ENCODE data around the gene PABPC1L. TPM values are rescaled to one million over a fixed set of nuclear protein-coding genes. Genes with fewer than 3 reads are reported as not detected.

PABPC1L gene
- total and polyA plus RNA-seq, 2 of the 13 experiments (the other 11 are each of a cell fraction or from before 2014, with no cell fraction given): 30.8 to 252 TPM

GRCh38 chr20:44960103-44960852 is 50.4 kb downstream of the PABPC1L start, which contains the start of gene TOMM34 (continued):
- TF ChIP-seq TAF15 (IDR thresholded peaks at IDR 0.05; ENCODE audit: low read depth, low read length, poor library complexity, severe bottlenecking): peak; percentile 99
- TF ChIP-seq ZBTB2 (CRISPR knock-in tag; IDR thresholded peaks at IDR 0.05; ENCODE audit: low read depth): peak; percentile 89
- peak; percentile 91 for TF ChIP-seq ZSCAN31 (CRISPR knock-in tag; IDR thresholded peaks at IDR 0.05; ENCODE audit: low read depth)
- TF ChIP-seq, protein P1, sequence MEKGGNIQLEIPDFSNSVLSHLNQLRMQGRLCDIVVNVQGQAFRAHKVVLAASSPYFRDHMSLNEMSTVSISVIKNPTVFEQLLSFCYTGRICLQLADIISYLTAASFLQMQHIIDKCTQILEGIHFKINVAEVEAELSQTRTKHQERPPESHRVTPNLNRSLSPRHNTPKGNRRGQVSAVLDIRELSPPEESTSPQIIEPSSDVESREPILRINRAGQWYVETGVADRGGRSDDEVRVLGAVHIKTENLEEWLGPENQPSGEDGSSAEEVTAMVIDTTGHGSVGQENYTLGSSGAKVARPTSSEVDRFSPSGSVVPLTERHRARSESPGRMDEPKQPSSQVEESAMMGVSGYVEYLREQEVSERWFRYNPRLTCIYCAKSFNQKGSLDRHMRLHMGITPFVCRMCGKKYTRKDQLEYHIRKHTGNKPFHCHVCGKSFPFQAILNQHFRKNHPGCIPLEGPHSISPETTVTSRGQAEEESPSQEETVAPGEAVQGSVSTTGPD (CRISPR knock-in tag; IDR thresholded peaks at IDR 0.05): peak; percentile 79; the same call in 1 of the 2 replicates
- no peak for TF ChIP-seq CERS6 (CRISPR knock-in tag; IDR thresholded peaks at IDR 0.05)
- TF ChIP-seq, protein P2, sequence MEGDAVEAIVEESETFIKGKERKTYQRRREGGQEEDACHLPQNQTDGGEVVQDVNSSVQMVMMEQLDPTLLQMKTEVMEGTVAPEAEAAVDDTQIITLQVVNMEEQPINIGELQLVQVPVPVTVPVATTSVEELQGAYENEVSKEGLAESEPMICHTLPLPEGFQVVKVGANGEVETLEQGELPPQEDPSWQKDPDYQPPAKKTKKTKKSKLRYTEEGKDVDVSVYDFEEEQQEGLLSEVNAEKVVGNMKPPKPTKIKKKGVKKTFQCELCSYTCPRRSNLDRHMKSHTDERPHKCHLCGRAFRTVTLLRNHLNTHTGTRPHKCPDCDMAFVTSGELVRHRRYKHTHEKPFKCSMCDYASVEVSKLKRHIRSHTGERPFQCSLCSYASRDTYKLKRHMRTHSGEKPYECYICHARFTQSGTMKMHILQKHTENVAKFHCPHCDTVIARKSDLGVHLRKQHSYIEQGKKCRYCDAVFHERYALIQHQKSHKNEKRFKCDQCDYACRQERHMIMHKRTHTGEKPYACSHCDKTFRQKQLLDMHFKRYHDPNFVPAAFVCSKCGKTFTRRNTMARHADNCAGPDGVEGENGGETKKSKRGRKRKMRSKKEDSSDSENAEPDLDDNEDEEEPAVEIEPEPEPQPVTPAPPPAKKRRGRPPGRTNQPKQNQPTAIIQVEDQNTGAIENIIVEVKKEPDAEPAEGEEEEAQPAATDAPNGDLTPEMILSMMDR (CRISPR knock-in tag; IDR thresholded peaks at IDR 0.05): peak; percentile 53
- TF ChIP-seq ERF (CRISPR knock-in tag; IDR thresholded peaks at IDR 0.05): peak; percentile 97
- TF ChIP-seq RBM22 (optimal IDR thresholded peaks at IDR 0.05; ENCODE audit: low read length): no peak
- peak; percentile 86 for TF ChIP-seq ELF3 (CRISPR knock-in tag; IDR thresholded peaks at IDR 0.05)
- peak; percentile 89; the same call in 1 of the 2 replicates for TF ChIP-seq ZNF720 (CRISPR knock-in tag; IDR thresholded peaks at IDR 0.05)
- peak; percentile 83; the same call in 1 of the 2 replicates for TF ChIP-seq ZNF224 (CRISPR knock-in tag; IDR thresholded peaks at IDR 0.05)
- peak; percentile 92; the same call in 1 of the 2 replicates for TF ChIP-seq ZBTB34 (CRISPR knock-in tag; IDR thresholded peaks at IDR 0.05)
- no peak for TF ChIP-seq NR2F2 (IDR thresholded peaks at IDR 0.05; ENCODE audit: borderline replicate concordance, low read depth)
- peak; percentile 94 for TF ChIP-seq ZNF678 (CRISPR knock-in tag; IDR thresholded peaks at IDR 0.05)
- 0 out of 2 replicates have a peak, but pooled peaks have one; percentile 38 for TF ChIP-seq U2AF2 (IDR thresholded peaks at IDR 0.05; ENCODE audit: low read depth, low read length)
- TF ChIP-seq ZNF296 (CRISPR knock-in tag; conservative IDR thresholded peaks at IDR 0.05): 0 out of 2 replicates have a peak, but pooled peaks have one; percentile 35
- TF ChIP-seq ZNF331 (CRISPR knock-in tag; IDR thresholded peaks at IDR 0.05): peak; percentile 80
- TF ChIP-seq ZMYM3 (CRISPR knock-in tag; IDR thresholded peaks at IDR 0.05): peak; percentile 30; the same call in 1 of the 2 replicates
- peak; percentile 97 for TF ChIP-seq CHCHD3 (CRISPR knock-in tag; IDR thresholded peaks at IDR 0.05)
- TF ChIP-seq, protein P3, sequence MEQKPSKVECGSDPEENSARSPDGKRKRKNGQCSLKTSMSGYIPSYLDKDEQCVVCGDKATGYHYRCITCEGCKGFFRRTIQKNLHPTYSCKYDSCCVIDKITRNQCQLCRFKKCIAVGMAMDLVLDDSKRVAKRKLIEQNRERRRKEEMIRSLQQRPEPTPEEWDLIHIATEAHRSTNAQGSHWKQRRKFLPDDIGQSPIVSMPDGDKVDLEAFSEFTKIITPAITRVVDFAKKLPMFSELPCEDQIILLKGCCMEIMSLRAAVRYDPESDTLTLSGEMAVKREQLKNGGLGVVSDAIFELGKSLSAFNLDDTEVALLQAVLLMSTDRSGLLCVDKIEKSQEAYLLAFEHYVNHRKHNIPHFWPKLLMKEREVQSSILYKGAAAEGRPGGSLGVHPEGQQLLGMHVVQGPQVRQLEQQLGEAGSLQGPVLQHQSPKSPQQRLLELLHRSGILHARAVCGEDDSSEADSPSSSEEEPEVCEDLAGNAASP (CRISPR knock-in tag; IDR thresholded peaks at IDR 0.05; ENCODE audit: borderline replicate concordance): peak; percentile 82
- TF ChIP-seq ZNF724P (CRISPR knock-in tag; IDR thresholded peaks at IDR 0.05; ENCODE audit: borderline replicate concordance): peak; percentile 98

All from HepG2 (cell line).